Amygdala (tissue), 56 donors: ENCODE results near the gene AKR1C1.
"Not testable (repeated sequence)": the region's sequence is repeated elsewhere in the genome, so short reads cannot be mapped to it uniquely, and the experiment has no call there.

Source experiments
- DNase-seq, 56 donors: peaks; one replicate each; lab custom pipeline; 2025; lab: John Stamatoyannopoulos, UW

AKR1C1 gene

DNA sequence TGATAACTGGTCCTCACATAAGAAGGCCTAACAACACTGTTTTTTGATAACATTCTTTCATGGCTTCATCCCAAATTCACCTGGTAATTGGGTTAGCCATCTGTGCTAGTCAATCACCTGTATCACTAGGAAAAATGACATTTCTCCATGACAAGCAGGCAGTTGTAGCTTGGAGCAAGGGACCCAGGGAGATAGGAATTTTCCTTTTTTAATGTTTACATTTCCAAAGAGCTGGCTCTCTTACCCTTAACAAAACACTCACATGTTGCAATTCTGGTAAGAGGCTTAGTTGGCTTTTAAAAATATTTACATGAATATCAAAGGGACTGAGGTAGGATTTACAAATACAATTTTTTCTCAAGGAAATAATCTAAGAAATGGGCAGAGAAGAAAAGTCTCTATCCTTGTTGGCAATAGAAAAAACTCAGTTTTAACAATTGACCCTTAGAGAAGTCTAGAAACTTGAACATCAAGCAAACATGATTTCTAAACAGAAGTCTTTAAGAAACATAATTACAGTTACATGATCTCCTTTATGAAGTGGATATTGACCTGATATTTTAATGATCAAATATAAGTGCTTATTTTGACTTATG is 16.1 kb upstream of the AKR1C1 start:
- no peak for DNase-seq

DNA sequence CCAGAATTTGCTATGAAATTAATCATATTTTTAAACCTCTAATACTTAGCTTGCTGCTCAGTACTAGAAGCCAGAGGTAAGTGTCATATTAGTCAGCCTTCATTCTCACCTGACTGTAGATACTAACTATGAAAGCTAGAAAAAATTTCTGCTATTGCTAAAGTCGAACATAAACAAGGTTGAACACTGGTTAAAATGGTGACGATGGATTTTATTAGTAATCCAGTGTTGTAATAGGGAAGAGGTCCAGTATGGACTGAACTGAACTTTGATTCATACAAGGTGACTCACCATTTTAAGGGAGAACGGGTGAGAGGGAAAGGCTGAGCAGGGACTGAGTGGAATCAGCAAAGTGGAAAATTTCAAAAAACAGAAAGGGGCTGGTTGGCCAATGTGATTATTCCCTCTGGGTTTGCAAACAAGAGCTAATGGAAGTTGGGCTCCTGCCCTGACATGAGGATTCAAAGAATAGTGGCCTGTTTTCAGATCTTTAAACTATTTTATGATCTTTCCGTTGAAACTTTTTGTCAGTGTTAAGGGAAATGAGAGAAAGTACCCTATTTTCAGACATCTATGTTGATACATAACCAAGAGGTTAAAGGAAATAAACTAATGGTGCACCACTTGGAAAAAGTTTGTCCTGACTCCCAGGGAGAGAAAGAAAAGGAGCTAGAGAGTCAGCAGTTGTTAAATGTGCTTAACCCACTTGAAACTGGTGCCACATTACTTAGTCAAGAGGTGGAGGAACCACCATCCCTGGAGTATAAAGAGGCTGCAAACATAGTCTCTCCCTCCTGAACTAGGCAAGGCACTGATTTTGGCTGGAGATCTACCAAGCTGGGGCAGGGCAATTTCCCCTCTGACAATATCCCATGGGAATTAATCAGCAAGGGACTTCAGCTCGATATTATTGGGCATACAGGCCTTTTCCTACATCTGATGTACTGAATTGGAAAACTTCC is 15.3 kb upstream of the AKR1C1 start:
- peak in 4 of 56 donors; percentile 2 to 18 (median 6) for DNase-seq

DNA sequence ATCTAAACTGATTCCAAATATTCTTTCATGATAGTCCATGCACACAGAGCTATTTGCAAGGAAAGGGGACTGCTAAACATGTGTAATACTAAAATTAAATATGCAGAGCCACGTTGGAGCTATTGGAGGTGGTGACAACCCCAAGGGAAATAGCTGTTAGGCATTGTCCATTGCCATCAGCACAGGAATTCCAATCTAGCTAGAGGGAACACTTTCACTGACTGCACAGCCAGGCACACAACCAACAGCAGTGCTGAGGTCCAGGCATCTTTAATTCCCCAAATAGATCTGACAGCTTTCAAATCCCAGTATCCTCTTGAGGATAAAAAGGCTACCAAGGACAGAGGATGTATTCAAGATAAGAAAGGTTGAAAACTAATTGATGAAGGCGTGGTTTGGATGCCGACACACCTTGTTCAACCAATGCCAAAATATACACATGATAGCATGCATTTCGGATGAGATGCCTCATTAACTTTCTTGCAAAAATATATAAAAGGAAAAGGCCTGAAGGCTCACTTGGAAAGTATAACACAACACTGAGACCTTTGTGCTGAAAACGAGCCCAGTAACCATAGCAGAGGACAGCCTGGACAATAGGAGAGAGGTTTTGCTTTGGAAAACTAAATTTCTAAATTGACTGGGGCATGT is 11.6 kb upstream of the AKR1C1 start:
- not testable (repeated sequence) for DNase-seq

DNA sequence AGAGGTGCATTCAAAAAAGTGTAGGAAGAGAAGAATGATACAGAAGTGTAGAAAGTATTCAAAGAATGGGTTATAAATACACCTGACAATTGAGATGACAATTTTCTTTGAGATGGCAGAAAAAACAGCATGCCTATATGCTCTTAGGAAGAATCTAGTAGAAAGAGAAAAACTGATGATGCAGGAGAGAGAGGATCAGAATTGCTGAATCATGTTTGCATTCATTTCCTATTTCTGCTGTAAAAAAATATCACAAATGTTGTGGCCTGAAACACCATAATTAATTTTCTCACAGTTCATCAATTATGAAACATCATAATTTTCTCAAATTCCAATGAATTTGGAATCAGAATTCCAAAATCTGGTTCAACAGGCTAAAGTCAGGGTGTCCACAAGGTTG is 9.8 kb upstream of the AKR1C1 start:
- no peak for DNase-seq

DNA sequence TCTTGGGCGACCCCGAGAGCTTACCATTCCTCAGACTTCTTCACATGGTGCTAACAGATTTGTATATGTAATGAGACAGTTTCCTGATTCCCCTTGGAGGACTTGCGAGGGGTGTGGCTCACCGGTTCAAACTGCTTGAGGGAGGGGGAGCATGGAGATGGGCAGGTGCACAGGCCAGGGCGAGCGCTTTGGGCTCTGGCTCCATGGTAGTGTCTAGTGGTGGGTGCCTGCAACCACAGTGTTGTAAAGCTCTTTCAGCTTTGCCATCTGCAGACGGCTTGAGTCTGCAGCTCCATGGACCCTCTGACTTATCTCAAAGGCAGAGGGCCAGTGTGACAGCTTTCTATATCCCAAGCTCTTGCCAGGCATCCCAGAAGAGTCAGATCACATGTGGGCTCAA is 7.1 kb upstream of the AKR1C1 start:
- not testable (repeated sequence) for DNase-seq

DNA sequence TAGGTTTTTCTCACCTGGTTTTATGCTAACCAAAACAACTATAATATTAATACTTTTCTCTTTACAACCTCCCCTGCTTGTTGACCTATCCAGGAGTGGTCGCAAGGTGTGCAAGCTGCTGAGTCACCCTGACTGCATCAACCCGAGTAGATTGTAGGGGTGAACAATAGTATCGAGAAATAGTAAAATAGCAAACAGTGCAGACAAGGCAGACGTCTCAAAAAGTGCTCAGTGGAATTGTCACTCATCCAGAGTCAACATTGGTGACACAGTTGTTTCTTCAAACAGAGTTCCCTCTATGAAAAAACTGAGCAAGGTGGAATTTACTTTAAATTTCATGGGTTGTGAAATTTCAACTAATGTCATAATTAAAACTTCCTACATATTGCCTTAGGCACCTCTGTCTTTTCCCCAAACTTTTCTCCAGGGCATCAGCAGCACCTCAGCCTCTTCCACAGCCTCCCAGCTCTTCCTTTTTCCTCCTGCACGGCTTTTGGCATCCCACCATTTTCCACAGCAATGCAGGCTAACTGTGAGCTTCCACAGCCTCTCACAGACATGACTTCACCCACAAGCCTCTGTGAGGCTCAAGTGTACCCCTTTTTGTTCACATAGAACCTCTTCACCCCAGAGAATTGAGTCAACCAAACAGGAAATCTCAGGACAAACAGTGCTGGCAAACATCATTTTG is 6.1 kb upstream of the AKR1C1 start:
- DNase-seq, result not testable (repeated sequence)

DNA sequence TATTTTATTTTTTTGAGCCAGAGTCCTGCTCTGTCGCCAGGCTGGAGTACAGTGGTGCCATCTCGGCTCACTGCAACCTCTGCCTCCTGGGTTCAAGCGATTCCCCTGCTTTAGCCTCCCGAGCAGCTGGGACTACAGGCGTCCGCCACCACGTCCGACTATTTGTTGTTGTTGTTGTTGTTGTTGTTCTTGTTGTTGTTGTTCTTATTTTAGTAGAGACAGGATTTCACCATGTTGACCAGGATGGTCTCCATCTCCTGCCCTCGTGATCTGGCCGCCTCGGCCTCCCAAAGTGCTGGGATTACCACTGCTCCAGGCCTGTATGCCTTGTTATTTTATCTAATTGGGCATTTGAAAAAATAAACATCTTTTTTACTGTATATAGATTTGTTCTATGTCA is 1.7 kb upstream of the AKR1C1 start:
- not testable (repeated sequence) for DNase-seq

DNA sequence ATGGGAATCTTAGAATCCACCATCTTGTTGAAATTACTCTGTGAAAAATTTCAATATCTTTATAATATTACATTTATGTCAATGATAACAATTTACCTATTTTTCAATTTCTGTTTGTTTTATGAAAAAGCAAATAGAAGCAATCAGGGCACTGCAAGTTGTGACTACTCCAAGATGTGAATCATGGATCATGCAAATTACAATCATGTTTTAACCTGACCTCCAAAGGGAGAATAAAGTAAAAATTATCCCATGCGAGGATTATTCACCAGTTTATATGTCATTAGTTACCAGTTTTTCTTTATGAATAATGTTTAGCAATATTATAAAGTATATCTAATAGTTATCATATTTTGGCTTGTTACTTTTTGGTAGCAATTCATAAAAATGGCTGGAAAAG is 907 bp upstream of the AKR1C1 start:
- not testable (repeated sequence) for DNase-seq

DNA sequence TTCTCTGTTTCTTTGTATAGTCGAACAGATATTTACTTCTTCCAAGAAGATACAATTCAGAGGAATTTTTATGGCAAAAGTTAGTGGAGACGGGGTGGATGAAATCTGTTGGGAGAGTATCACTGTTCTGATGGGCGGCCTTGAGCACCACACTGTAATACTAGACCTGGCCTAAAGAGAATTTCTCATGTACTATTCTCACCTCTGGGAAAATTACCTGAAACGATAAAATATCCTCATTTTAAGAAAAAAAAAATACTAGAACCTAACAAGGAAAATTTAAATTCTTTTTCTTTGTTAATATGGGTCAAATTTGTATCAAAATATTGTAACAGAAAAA is 570 bp downstream of the AKR1C1 start:
- DNase-seq, result not testable (repeated sequence)

DNA sequence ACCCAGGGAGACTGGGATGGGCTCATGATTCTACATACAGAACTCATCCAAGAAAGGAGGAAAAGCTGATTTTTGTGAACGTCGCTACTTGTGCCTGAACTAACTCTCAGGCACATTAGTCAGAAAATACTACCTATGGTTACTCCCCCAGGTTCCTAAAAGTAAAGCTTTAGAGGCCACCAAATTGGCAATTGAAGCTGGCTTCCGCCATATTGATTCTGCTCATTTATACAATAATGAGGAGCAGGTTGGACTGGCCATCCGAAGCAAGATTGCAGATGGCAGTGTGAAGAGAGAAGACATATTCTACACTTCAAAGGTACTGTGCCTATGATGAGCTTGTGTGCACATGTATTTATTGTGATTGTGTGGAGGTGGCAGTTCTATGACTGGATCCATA is 2.5 kb downstream of the AKR1C1 start:
- DNase-seq, result not testable (repeated sequence)

DNA sequence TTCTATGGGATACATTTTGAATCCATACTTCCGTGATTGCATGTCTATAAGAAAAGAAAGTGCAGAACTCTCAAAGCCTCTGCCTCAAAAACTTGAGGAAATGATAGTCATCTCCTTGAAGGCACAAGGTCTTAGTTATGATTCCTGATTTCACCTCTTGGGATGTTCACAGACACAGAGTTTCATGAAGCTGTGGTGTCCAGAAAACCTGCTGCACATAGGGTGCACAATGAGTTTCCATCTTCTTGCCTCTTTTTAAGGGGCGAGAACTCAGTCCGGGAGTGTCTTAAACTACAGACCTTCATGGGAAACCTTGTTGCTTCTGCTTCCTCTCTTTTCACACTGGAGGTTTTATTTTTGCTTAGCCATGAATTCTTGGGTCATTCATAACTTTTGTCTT is 4.0 kb downstream of the AKR1C1 start:
- DNase-seq, result not testable (repeated sequence)

DNA sequence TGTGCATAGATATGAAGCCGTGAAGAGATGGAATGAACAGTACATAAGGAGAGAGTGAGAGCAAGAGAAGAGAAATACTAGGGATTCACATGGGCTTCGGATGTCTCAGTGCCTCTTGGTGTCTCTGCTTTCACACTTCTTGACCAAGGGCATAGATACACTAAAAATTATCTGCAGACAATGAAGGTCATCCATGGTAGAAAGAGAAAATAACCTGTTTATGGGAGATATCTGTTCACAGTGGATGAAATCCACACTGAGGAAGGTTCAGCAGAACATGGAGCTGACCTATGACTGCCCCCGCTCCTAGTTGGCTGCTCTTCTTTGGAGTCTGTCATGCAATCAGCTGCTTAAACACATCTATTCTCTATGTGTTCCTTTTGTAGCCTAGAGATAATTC is 6.1 kb downstream of the AKR1C1 start:
- DNase-seq, result not testable (repeated sequence)

DNA sequence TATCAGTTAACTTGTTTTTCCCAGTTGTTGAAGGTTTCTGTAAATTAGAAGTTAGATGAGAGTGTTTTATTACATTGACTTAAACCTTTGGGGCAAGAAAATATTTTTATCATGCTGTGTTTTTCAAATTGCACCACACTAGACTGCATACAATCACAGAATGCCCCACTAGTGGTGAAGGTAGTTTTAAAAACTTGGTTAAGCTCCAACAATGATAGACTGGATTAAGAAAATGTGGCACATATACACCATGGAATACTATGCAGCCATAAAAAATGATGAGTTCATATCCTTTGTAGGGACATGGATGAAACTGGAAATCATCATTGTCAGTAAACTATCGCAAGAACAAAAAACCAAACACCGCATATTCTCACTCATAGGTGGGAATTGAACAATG is 7.1 kb downstream of the AKR1C1 start:
- not testable (repeated sequence) for DNase-seq

DNA sequence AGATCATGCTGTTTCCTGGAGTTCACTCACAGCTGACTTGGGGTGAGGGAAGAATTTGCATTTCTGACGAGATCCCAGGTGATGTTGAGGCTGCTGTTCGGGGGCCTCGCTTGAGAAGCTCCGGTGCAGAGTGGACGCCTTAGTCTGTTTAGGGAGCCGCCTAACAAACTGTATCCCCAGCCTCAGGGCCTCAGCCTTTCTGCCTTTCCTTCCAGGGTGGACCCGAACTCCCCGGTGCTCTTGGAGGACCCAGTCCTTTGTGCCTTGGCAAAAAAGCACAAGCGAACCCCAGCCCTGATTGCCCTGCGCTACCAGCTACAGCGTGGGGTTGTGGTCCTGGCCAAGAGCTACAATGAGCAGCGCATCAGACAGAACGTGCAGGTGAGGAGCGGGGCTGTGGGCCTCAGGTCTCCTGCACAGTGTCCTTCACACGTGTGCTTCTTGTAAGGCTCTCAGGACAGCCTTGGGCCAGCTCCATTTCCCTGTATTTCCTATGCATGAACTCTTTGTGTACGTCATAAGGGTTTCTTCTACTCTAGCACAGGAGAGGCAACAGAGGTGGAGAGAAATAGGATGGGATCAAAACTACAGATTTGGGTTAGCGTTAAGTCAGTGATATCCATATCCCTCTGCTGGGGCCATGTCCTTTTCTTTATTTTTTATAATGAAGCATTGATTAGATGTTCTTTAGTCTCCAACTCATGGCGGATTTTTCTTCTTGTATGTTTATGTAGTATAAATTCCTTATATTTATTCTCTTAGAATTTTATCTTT is 9.3 kb downstream of the AKR1C1 start:
- DNase-seq, result not testable (repeated sequence)

DNA sequence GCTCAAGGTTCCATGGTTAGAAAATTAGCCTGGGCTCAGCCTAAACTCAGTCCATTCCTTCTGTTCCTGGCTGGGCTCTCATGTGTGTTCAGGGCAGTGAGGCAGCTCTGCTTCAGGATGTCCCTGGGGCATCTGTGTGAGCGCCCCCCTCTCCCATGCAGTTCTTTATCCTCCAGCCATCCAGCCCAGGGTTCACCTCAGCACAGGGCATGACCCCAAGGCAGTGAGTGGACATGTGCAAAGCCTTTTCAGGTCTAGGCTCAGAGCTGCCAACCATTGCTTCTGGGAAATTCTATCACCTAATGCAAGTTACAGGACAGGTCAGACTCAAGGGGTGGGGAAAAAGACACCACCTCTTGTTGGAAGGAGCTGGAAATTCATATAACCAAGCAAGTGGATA is 10.1 kb downstream of the AKR1C1 start:
- not testable (repeated sequence) for DNase-seq

DNA sequence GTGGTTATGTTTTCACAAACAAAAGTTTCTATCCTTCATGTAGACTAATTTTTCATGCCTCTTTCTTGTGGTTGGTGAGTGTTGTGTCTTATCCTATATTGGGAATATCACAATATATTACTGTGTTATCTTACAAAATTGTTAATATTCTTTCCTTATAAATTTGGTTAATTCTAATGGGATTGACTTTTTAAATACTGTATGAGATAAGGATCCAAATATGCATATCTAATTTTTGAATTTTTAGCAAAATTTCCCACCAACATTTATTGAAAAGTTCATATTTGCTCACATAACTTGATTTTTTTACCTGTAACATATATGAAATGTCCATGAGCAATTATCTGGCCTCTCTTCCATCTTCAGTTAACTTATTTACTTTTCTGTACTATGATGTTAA is 11.2 kb downstream of the AKR1C1 start:
- not testable (repeated sequence) for DNase-seq

DNA sequence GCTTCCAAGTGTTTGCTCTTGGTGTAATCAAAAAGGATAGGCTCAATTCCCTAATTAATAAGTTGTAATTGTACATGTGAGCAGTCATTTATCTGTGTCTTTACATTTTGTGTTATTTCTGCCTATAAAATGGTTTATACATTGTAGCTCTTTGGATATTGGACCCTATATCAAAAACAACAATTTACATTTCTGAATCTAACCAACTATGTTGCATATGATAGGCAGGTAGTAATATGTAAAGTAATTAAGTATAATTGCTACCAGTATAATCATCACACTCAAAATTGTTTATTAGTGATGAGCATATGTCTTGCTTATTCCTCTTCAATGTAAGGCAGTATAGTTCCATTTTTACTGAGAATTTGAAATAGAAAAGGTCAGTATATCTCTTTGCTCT is 13.8 kb downstream of the AKR1C1 start:
- DNase-seq, result no peak

DNA sequence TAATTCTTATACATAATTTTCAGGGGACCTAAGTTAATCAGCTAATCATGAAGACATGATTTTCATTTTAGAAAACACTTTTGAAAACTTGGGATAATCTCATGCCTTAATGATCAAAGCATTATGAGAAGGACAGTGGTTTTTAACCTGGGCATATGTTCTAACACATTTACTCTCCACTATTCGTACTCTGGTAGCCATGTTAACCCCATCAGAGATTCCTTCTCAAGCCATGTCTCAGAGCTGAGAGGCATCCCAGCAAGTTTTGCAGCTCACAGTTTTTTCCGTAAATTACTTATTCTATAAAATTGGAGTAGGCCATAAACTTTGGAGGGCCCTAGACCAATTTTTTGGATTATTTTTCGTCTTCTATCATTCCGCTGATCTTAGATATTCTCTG is 15.7 kb downstream of the AKR1C1 start:
- DNase-seq, result no peak

DNA sequence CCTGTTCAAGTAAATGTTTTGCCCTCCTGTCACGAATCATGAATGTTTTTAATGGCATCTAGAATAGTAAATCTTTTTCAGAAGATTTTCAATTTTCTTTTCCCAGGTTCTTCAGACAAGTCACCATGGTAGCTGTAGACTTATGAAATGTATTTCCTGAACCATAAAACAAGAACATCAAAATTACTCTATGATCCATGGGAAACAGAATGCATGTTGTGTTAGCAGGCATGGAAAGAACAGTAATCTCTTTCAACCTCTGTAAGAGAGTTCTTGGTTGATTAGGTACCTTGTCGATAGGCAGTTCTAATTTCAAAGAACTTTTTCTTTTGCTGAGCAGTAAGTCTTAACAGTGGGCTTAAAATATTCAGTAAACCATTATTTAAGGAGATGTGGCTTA is 17.6 kb downstream of the AKR1C1 start:
- DNase-seq, result no peak
